ENCODE results near the gene ALLC. TPM values are rescaled to one million over a fixed set of nuclear protein-coding genes. Genes with fewer than 3 reads are reported as not detected.

ALLC gene
- total RNA-seq, 2 experiments from 2014 or later, result not detected

GRCh38 chr2:3712424-3712823, 54.4 kb downstream of the ALLC start:
- Mint-ChIP-seq H3K4me1 (ENCODE audit: low read depth) (no peaks in the 10 kb centered on the region), H3K36me3 (ENCODE audit: low read depth) (no peaks in the 10 kb centered on the region), H3K4me3 (no peak overlapping the region), H3K27me3 (peaks cover 9% of the 10 kb centered on the region), H3K9me3 (peaks cover 1% of the 10 kb centered on the region), H3K27ac (no peak overlapping the region)
- no peak for ATAC-seq
- TF ChIP-seq CTCF (IDR thresholded peaks at IDR 0.05), result no peak
- intact Hi-C loops (cut with micrococcal nuclease), result no loop called here
- ChIA-PET CTCF (no interaction called here), POLR2A (no interaction called here)
- DNase-seq, result no peak

GRCh38 chr2:3712831-3713503, 55.0 kb downstream of the ALLC start:
- Mint-ChIP-seq H3K9me3 (peaks cover 1% of the 10 kb centered on the region), H3K4me1 (ENCODE audit: low read depth) (no peaks in the 10 kb centered on the region), H3K27ac (no peak overlapping the region), H3K27me3 (peaks cover 7% of the 10 kb centered on the region), H3K4me3 (no peak overlapping the region), H3K36me3 (ENCODE audit: low read depth) (no peaks in the 10 kb centered on the region)
- intact Hi-C loops (cut with micrococcal nuclease), result no loop called here
- CTCF ChIA-PET, result interaction anchor here (1.4 kb wide), 1 partner anchor 15 kb away, joined by 7 read pairs; no protein-coding TSS in a partner anchor
- TF ChIP-seq CTCF (IDR thresholded peaks at IDR 0.05), result no peak
- POLR2A ChIA-PET, result no interaction called here
- DNase-seq (no peak), ATAC-seq (no peak)

GRCh38 chr2:3718679-3719078, 60.7 kb downstream of the ALLC start:
- DNase-seq (no peak), ATAC-seq (no peak)
- Mint-ChIP-seq H3K27me3 (peaks cover 3% of the 10 kb centered on the region), H3K36me3 (ENCODE audit: low read depth) (no peaks in the 10 kb centered on the region), H3K4me1 (ENCODE audit: low read depth) (no peaks in the 10 kb centered on the region), H3K9me3 (peaks cover 5% of the 10 kb centered on the region), H3K27ac (no peak overlapping the region), H3K4me3 (no peak overlapping the region)
- CTCF ChIA-PET, result interaction anchor here (1.4 kb wide), 1 partner anchor 10 kb away, joined by 7 read pairs; no protein-coding TSS in a partner anchor
- intact Hi-C loops (cut with micrococcal nuclease), result no loop called here
- POLR2A ChIA-PET, result no interaction called here
- TF ChIP-seq CTCF (IDR thresholded peaks at IDR 0.05), result no peak

- ATAC-seq, result no peak
- no peak for DNase-seq
- Mint-ChIP-seq H3K27me3 (peaks cover 1% of the 10 kb centered on the region), H3K4me3 (no peak overlapping the region), H3K36me3 (ENCODE audit: low read depth) (no peaks in the 10 kb centered on the region), H3K27ac (no peak overlapping the region), H3K4me1 (ENCODE audit: low read depth) (no peaks in the 10 kb centered on the region), H3K9me3 (peaks cover 5% of the 10 kb centered on the region)
- ChIA-PET CTCF (no interaction called here), POLR2A (no interaction called here)
- TF ChIP-seq CTCF (IDR thresholded peaks at IDR 0.05), result no peak
- intact Hi-C loops (cut with micrococcal nuclease), result no loop called here
These were observed 67.0 kb downstream of the ALLC start for GRCh38 chr2:3725002-3725401.

- H3K36me3 Mint-ChIP-seq (ENCODE audit: low read depth), result no peaks in the 10 kb centered on the region
- ChIA-PET POLR2A (no interaction called here), CTCF (no interaction called here)
- no peak overlapping the region for H3K4me3 Mint-ChIP-seq
- ATAC-seq, result no peak
- TF ChIP-seq CTCF (IDR thresholded peaks at IDR 0.05), result no peak
- H3K9me3 Mint-ChIP-seq, result peaks cover 3% of the 10 kb centered on the region
- H3K4me1 Mint-ChIP-seq (ENCODE audit: low read depth), result no peaks in the 10 kb centered on the region
- peaks cover 1% of the 10 kb centered on the region for H3K27me3 Mint-ChIP-seq
- intact Hi-C loops (cut with micrococcal nuclease), result no loop called here
- H3K27ac Mint-ChIP-seq, result no peak overlapping the region
- no peak for DNase-seq
These were observed 67.7 kb downstream of the ALLC start for GRCh38 chr2:3725458-3726250.
